Measurements from ENCODE around the gene MITF.

The MITF gene

DNA sequence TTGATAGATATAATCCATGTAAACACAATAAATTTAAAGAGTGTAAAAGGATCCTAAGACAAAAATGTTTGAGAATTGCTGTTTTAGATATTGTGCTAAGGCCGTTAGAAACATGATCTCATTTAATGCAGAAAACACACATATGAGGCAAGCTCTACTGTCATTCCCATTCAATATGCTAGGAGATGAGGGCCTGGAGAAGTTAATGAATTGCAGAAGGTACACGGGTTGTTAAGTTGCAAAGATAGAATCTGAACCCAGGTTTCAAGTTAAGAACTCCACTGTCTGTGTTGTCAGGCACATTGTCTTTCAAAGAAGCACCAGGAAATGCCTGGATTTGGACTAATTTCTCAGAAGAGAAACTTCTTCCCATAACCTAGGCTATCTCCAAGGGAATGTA, 195.1 kb downstream of the MITF start:
- no peaks in the 10 kb centered on the region for H4K20me1 ChIP-seq (ENCODE audit: insufficient read depth, low read length)
- no peak overlapping the region for H3K4me3 ChIP-seq (ENCODE audit: low read length)
- no peaks in the 10 kb centered on the region for H3K9me3 ChIP-seq (ENCODE audit: insufficient read depth, low read length)
- H3K9ac ChIP-seq (ENCODE audit: low read length): no peak overlapping the region
- H2AFZ ChIP-seq (ENCODE audit: low read depth, low read length): no peak overlapping the region
- 0 out of 2 replicates have a peak, but pooled peaks cover 3% of the 10 kb centered on the region for H3K27me3 ChIP-seq (ENCODE audit: low read depth, low read length)
- H3K79me2 ChIP-seq (ENCODE audit: low read length): no peaks in the 10 kb centered on the region
- no peaks in the 10 kb centered on the region for H3K4me1 ChIP-seq (ENCODE audit: low read length)
- H3K36me3 ChIP-seq (replicated peaks; ENCODE audit: low read depth, low read length): no peaks in the 10 kb centered on the region
- no peak overlapping the region for H3K27ac ChIP-seq (ENCODE audit: low read length)
- TF ChIP-seq, protein P1, sequence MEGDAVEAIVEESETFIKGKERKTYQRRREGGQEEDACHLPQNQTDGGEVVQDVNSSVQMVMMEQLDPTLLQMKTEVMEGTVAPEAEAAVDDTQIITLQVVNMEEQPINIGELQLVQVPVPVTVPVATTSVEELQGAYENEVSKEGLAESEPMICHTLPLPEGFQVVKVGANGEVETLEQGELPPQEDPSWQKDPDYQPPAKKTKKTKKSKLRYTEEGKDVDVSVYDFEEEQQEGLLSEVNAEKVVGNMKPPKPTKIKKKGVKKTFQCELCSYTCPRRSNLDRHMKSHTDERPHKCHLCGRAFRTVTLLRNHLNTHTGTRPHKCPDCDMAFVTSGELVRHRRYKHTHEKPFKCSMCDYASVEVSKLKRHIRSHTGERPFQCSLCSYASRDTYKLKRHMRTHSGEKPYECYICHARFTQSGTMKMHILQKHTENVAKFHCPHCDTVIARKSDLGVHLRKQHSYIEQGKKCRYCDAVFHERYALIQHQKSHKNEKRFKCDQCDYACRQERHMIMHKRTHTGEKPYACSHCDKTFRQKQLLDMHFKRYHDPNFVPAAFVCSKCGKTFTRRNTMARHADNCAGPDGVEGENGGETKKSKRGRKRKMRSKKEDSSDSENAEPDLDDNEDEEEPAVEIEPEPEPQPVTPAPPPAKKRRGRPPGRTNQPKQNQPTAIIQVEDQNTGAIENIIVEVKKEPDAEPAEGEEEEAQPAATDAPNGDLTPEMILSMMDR (IDR thresholded peaks at IDR 0.05; ENCODE audit: low read depth, low read length): no peak
- no peak for TF ChIP-seq EZH2phosphoT487 (IDR thresholded peaks at IDR 0.05; ENCODE audit: low read depth)
- no peak overlapping the region for H3K4me2 ChIP-seq (ENCODE audit: low read length)

DNA sequence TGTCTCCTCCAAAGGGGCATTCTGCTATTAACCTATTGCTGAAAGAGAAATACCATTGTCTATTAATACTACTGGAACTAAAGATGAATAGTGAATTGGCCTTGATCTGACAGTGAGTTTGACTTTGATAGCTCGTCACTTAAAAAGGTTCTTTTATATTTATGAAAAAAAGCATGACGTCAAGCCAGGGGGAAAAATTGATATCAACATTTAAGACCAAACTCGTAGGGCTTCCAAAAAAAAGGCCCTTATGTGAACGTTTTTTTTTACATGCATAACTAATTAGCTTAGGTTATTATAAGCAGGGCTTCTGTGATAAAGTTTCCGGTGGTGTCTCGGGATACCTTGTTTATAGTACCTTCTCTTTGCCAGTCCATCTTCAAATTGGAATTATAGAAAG, 197.0 kb downstream of the MITF start:
- no peak overlapping the region for H3K4me3 ChIP-seq (ENCODE audit: low read length)
- H4K20me1 ChIP-seq (ENCODE audit: insufficient read depth, low read length): no peaks in the 10 kb centered on the region
- H3K36me3 ChIP-seq (replicated peaks; ENCODE audit: low read depth, low read length): no peaks in the 10 kb centered on the region
- no peaks in the 10 kb centered on the region for H3K9me3 ChIP-seq (ENCODE audit: insufficient read depth, low read length)
- no peak overlapping the region for H2AFZ ChIP-seq (ENCODE audit: low read depth, low read length)
- H3K27me3 ChIP-seq (ENCODE audit: low read depth, low read length): 0 out of 2 replicates have a peak, but pooled peaks cover 3% of the 10 kb centered on the region
- TF ChIP-seq, protein P1 (IDR thresholded peaks at IDR 0.05; ENCODE audit: low read depth, low read length): no peak
- TF ChIP-seq EZH2phosphoT487 (IDR thresholded peaks at IDR 0.05; ENCODE audit: low read depth): no peak
- no peak overlapping the region for H3K4me2 ChIP-seq (ENCODE audit: low read length)
- no peak overlapping the region for H3K27ac ChIP-seq (ENCODE audit: low read length)
- no peak overlapping the region for H3K9ac ChIP-seq (ENCODE audit: low read length)
- no peaks in the 10 kb centered on the region for H3K4me1 ChIP-seq (ENCODE audit: low read length)
- no peaks in the 10 kb centered on the region for H3K79me2 ChIP-seq (ENCODE audit: low read length)

DNA sequence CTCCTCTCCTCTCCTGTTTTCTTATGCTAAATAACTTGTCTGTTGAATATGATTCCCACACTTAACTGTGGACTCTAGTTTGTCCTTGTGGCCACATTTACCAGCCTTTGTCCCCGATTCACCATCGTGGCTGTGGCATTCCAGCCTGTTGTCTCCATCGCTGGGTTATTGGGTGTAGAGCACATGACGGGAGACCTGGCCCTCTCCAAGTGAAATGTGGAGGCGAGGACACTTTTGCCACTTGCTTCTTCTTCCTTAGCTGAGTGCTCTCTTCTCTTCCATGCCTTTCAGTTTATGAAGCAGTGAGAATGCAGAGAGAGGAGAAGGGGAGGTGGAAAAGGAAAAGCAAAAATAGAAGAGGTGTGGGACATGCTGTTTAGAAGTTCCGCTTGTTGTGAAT, 198.8 kb downstream of the MITF start:
- H3K9me3 ChIP-seq (ENCODE audit: insufficient read depth, low read length): no peaks in the 10 kb centered on the region
- TF ChIP-seq, protein P1 (IDR thresholded peaks at IDR 0.05; ENCODE audit: low read depth, low read length): no peak
- no peaks in the 10 kb centered on the region for H4K20me1 ChIP-seq (ENCODE audit: insufficient read depth, low read length)
- H3K27ac ChIP-seq (ENCODE audit: low read length): no peak overlapping the region
- no peaks in the 10 kb centered on the region for H3K79me2 ChIP-seq (ENCODE audit: low read length)
- H3K4me1 ChIP-seq (ENCODE audit: low read length): no peaks in the 10 kb centered on the region
- H3K4me3 ChIP-seq (ENCODE audit: low read length): no peak overlapping the region
- no peak overlapping the region for H3K4me2 ChIP-seq (ENCODE audit: low read length)
- no peaks in the 10 kb centered on the region for H3K36me3 ChIP-seq (replicated peaks; ENCODE audit: low read depth, low read length)
- no peak overlapping the region for H3K9ac ChIP-seq (ENCODE audit: low read length)
- no peak overlapping the region for H2AFZ ChIP-seq (ENCODE audit: low read depth, low read length)
- H3K27me3 ChIP-seq (ENCODE audit: low read depth, low read length): 0 out of 2 replicates have a peak, but pooled peaks cover 3% of the 10 kb centered on the region

DNA sequence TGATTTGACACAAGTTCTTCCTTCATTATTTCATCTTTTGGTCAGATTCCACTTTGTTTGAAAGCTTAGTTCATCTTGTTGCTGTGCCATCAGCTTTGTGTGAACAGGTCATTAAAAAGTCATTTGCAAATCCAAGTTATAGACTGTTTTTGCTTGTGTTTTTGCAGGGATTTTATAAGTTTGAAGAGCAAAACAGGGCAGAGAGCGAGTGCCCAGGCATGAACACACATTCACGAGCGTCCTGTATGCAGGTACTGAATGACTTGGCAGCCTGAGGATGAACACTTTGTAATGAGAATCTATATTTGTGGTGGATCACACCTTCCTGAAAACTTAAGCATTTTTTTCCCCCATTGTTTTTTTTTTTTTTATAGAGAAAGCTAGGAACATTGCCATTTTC, 199.7 kb downstream of the MITF start:
- Histone ChIP-seq H2AFZ (ENCODE audit: low read depth, low read length) (no peak overlapping the region), H3K9ac (ENCODE audit: low read length) (no peak overlapping the region), H4K20me1 (ENCODE audit: insufficient read depth, low read length) (no peaks in the 10 kb centered on the region), H3K27ac (ENCODE audit: low read length) (no peak overlapping the region), H3K4me3 (ENCODE audit: low read length) (no peak overlapping the region), H3K4me2 (ENCODE audit: low read length) (no peak overlapping the region), H3K79me2 (ENCODE audit: low read length) (no peaks in the 10 kb centered on the region), H3K27me3 (ENCODE audit: low read depth, low read length) (0 out of 2 replicates have a peak, but pooled peaks cover 3% of the 10 kb centered on the region), H3K36me3 (replicated peaks; ENCODE audit: low read depth, low read length) (no peaks in the 10 kb centered on the region), H3K9me3 (ENCODE audit: insufficient read depth, low read length) (no peaks in the 10 kb centered on the region), H3K4me1 (ENCODE audit: low read length) (no peaks in the 10 kb centered on the region)
- no peak for TF ChIP-seq EZH2phosphoT487 (IDR thresholded peaks at IDR 0.05; ENCODE audit: low read depth)
- TF ChIP-seq, protein P1 (IDR thresholded peaks at IDR 0.05; ENCODE audit: low read depth, low read length): no peak
